Uterine smooth muscle cell (primary cell): ENCODE measurements around the gene TULP1. TPM values are rescaled to one million over a fixed set of nuclear protein-coding genes. Genes with fewer than 3 reads are reported as not detected.

Experiments used
- total RNA-seq: library from RNA; depleted of rRNA; stranded (reverse); fragments of >200 nt; gene quantifications from 2 replicates; pipeline ENCODE4 v1.2.3, GENCODE V29; 2014

TULP1 gene
- total RNA-seq = under 0.01 TPM in 1 of 2 replicates, not detected in the other

GRCh38 chr6:35512740-35513139 is at the start of gene TULP1:
Gene TULP1, minus strand, starts transcription at chr6:35512896. Its CDS starts 38 bp downstream, at chr6:35512858.

GRCh38 chr6:35496841-35497570 is 15.7 kb downstream of the TULP1 start, which contains the start of gene TEAD3:
Gene TEAD3, minus strand, starts transcription at chr6:35497079.

DNA sequence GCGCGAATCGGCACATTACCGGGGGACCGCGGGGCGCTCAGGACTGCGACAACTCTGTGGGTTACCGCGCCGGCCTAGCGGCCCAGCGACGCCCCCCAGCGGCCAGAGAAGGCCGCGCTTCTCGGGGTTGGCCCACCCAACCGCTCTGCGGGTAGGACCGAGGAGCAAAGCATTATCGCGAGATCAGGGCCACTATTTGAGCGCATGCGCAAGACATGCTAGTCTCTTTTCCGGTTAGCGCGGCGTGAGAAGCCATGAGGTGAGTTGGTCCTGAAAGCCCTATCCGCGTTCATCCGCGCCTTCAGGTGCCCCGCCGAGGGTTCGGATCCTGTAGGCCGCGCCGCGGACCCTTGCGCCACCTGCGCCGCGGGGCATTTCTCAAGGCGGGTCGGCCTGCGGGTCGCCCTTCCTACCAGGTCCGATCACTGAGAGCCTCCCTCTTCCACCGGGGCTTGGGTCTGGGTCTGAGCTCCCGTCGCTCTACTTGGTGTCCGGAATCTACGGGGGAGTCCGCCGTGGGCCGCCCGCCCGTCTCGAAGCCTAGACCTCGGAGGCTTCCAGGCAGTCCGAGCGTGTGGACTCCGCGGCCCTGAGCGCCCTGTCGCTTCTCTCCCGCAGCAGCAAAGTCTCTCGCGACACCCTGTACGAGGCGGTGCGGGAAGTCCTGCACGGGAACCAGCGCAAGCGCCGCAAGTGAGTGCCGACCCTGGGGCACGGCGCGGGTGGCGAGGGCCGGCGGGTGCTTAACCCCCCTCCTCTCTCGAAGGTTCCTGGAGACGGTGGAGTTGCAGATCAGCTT is 44.3 kb downstream of the TULP1 start, which contains the start of gene RPL10A:
TSS of gene RPL10A (plus strand) at position 221 of the 799 bp plus-strand sequence. CDS start at position 255, 34 bp downstream.

GRCh38 chr6:35452183-35453090 is 60.3 kb downstream of the TULP1 start, which contains the start of gene FANCE:
Gene FANCE, plus strand, starts transcription at chr6:35452338. Its CDS starts 208 bp downstream, at chr6:35452546.

Other genes starting within 250 kb of the TULP1 start
- 0.87 and 0.89 TPM in 2 replicates for gene DEF6, start 215.1 kb downstream of the TULP1 start, total RNA-seq
- 10.4 and 15.5 TPM in 2 replicates for gene PPARD, start 170.3 kb downstream of the TULP1 start, total RNA-seq
- gene FANCE, start 60.6 kb downstream of the TULP1 start, total RNA-seq = 10.4 and 13.5 TPM in 2 replicates
- gene RPL10A, start 44.5 kb downstream of the TULP1 start, total RNA-seq = 1,320 and 1,664 TPM in 2 replicates
- gene TEAD3, start 15.8 kb downstream of the TULP1 start, total RNA-seq = 12.5 and 14.2 TPM in 2 replicates
- 14.5 and 27.1 TPM in 2 replicates for gene FKBP5, start 176.0 kb upstream of the TULP1 start, total RNA-seq
- 0.22 and 0.25 TPM in 2 replicates for gene ARMC12, start 224.1 kb upstream of the TULP1 start, total RNA-seq